HG03196 (cell line): ENCODE results near the gene NACA.
"Not testable (repeated sequence)": the region's sequence is repeated elsewhere in the genome, so short reads cannot be mapped to it uniquely, and the experiment has no call there.

ENCODE experiments used
- ATAC-seq: cut with Tn5 transposase; IDR thresholded peaks from one replicate; pipeline ENCODE4 v1.9.1; 2021; ENCODE audit not compliant: unreplicated experiment

Gene NACA

DNA sequence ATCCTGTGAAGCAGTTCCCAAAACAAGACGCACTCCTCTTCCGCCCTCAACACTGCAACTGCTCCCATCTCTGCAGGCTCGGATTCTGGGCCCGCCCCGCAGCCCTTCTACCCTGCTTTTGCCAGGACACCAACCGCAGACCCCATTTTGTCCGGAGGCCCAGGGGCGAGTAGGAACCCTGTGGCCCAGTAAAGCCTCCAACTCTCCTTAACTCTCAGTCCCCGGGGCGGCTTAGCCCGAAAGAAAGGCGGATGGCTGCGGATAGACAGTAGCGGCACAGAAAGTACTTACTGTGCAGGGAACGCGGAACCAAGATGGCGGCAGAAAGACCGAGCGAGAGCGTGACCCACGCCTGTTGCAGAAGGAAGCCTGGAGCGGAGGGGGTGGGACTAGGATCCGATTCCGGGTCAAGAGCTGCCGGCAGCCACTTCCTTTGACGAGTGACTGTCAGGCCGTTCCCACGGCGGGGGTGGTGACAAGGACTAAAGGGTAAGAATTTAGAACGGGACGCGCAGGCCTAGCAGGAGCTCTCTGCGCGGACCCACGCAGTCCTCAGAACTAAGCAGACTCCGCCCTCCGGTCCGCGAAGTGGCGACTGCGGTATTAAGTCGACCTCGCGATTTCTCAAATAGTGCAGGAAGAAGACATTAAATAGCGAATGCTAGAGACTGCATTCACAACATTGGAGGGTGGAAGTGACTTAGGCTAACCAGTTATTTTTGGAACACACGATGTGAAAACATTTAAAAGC, at the start of gene NACA:
TSS of gene NACA (minus strand) at position 328 of the 751 bp plus-strand sequence. CDS start 778 bp downstream, outside the sequence.
- peak; percentile 94 for ATAC-seq

- no peak for ATAC-seq
Observed at GRCh38 chr12:56773113-56773512, 48.0 kb upstream of the NACA start.

DNA sequence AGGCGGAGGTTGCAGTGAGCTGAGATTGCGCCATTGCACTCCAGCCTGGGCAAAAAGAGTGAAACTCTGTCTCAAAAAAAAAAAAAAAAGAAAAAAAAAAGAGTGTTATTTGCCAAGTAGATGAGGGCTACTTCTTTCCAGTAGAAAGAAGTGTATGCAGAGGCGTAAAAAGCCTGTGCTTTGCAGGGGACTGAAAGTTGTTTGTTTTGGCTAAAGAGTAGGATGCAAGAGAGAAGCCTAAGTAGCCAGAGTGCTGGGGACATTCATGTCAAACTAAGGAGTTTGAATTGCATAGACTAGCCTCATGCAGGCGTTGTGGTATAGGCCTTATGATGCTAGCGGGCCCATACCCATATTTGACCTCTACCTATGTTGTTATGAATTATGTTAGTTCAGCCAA, 47.5 kb upstream of the NACA start:
- no peak for ATAC-seq

- no peak for ATAC-seq
Observed at GRCh38 chr12:56769868-56770267, 44.8 kb upstream of the NACA start.

DNA sequence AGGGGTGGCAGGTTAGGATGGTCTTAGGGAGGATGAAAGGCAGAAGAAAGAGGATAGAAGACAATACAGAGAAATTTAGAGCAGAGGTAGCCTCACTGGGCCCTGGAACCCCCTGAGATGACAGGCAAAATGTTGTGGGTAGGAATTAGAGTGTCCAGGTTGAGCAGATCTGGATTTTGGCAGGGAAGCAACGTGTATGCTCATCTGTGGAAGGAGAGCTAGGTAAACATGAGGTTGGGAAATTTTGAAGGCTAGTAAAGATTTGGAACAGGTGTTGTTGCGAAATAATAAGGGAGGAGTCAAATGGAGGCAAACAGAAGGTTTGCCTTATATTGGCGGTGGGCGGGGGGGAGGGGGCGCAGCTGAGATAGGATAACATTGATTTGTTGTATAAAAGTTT, 43.3 kb upstream of the NACA start:
- no peak for ATAC-seq

- peak; percentile 95 for ATAC-seq
Observed at GRCh38 chr12:56766535-56766934, 41.4 kb upstream of the NACA start.

GRCh38 chr12:56763753-56764657, 38.9 kb upstream of the NACA start:
- no peak for ATAC-seq

GRCh38 chr12:56761812-56762211, 36.7 kb upstream of the NACA start:
- no peak for ATAC-seq

- ATAC-seq: no peak
Observed at GRCh38 chr12:56760460-56760859, 35.4 kb upstream of the NACA start.

DNA sequence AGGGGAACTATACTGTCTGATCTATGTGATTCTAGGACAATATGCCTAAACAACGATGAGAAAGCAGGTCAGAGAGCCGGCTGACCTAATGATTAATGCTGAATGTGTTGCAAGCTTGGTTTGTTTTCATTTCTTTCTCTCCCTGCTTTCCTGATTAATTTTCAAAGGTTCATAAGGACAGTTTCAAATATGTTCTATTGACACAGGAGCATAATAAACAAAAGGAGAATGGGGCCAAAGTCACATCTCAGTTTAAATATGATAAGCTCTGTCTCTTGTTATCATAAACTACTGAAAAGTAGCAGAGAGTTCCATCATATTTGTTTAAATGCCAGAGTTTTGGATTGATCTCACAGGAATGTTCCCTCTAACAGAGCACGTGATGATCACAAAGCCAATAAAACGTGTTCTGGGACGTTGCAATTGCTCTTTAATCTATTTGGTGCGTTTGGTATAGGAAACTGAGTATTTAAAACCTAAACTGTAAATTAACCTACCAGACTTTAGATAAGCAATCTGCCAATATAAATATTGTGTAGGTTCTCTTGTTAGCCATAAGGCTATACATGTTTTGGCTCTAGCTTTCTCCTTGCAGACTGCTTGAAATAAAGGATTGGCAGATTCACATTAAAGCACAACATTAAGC, 34.3 kb upstream of the NACA start:
- no peak for ATAC-seq

GRCh38 chr12:56758728-56759262, 33.7 kb upstream of the NACA start:
- ATAC-seq: no peak

DNA sequence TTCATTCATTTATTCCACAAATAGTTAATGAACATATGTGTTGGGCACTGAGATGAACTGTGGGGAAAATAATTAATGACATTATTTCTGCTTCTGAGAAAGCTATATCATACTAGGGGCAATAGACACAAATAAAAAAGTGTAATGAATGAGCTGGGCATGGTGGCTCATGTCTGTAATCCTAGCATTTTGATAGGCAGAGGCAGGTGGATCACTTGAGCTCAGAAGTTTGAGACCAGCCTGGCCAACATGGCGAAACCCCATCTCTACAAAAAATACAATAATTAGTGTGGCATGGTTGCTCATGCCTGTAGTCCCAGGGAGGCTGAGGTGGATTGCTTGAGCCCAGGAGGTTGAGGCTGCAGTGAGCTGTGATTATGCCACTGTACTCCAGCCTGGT, 32.9 kb upstream of the NACA start:
- ATAC-seq: not testable (repeated sequence)

GRCh38 chr12:56753566-56753965, 28.5 kb upstream of the NACA start:
- ATAC-seq: no peak

DNA sequence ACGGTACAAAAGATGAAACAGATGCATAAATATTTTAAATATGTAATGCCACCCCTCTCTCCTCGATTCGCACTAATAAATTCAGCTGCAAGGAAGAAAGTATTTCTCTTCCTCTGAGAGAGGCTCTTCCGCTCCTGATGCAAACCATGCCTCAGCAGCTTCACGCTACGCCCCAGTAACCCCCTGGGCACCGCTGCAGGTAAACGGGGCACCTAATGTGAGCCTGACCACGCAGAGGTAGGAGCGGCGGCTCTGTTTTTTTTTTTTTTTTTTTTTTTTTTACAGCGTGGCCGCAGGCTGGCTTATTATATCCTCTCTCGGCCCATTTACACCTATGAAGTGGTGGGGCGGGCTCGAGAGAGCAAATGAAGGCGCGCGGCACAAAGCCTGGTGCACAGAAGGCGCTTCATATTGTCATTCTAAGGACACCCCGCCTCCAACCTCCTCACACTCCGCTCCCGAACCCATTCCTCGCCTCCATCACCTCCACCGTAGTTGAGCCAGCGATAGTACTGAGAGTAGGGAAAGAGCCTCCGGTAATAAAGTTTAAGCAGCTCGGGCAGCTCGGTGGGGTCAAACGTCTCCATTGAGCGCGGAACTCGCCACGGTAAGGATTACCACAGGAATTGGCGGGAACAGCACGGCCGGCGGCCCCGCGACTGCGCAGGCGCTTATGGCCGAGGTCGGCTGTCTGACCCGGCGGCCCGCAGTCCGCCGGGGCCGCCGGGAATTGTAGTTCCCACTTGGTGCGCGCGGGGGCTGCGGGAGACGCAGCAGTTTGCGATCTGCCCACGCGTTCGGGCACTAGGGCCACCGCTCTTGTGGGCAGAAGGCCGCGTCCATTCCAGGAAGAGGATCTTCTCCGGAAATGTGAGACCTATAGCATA, 26.9 kb upstream of the NACA start, which contains the start of gene PRIM1:
TSS of gene PRIM1 (minus strand) at position 612 of the 887 bp plus-strand sequence. CDS start at position 587, 25 bp downstream.
- peak; percentile 68 for ATAC-seq

DNA sequence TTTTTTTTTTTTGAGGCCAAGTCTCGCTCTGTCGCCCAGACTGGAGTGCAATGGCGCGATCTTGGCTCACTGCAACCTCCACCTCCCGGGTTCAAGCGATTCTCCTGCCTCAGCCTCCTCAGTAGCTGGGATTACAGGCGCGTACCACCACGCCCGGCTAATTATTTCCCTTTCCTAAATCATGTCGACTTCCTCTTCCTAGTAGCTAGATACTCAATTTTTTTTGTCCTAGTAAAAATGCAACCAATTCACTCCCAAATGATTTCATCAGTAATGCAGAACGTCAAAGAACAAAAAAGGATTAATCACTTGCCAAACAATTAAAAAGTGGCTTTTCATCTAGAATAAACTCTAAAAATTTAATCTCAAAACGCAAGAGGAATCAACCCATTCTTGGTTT, 25.5 kb upstream of the NACA start:
- not testable (repeated sequence) for ATAC-seq

DNA sequence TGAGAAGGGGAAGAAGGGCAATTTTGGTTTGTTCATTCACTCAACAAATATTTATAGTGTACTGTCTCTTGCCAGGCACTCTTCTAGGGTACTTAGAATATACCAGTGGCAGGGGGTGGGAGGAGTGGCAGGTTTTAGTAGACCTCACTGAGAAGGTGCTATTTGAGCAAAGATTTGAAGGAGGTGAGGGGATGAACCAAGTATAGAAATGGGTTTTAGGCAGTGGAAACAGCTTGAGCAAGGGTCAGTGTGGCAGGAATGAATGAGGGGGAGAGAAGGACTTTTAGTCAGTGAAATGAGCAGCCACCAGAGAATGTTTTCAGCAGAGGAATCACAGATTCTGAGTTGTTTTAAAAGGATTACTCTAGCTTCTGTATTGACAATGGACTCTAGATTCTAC, 24.8 kb upstream of the NACA start:
- ATAC-seq: no peak

DNA sequence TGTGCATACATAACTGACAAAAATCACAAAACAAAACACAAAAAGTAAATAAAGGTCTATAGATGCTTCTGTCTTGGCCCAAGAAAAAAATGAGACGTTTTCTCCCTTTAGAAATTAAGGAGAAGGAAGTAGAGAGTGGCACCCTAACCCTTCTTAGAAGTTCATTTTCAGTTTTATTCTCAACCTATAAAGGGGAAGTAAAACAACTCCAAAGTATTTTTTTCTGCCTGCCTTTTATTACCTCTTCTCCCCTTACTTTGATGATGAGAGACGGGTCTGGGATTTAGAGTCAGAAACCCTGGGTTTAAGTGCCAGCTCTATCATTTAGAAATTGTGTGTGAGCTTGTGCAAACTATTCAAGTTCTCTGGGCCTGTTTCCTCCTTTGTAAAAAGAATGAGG, 24.3 kb upstream of the NACA start:
- ATAC-seq: no peak

- ATAC-seq: no peak
Observed at GRCh38 chr12:56728139-56728861, 3.2 kb upstream of the NACA start.

DNA sequence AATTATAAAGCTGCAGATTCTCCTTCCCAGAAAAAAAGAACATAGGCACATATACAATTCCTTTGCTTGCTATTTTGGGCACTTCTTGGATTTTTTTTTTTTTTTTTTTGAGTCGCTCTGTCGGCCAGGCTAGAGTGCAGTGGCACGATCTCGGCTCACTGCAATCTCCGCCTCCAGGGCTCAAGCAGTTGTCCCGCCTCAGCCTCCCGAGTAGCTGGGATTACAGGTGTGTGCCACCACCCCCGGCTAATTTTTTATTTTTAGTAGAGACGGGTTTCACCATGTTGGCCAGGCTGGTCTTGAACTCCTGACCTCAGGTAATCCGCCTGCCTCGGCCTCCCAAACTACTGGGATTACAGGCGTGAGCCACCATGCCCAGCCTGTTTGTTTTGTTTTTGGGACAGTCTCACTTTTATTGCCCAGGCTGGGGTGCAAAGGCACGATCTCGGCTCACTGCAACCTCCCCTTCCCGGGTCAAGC, 1.1 kb upstream of the NACA start:
- ATAC-seq: not testable (repeated sequence)
